HEK293 (cell line): ENCODE results near the gene TRAF7.
"Not testable (repeated sequence)": the region's sequence is repeated elsewhere in the genome, so short reads cannot be mapped to it uniquely, and the experiment has no call there.

ENCODE experiments used
- BCL11B ChIP-seq: fragments of 450-650 bp; formaldehyde crosslinking; IDR thresholded peaks from 2 replicates; pipeline ENCODE4 v1.5.1; 2016; ENCODE audit warnings: low read depth, missing biosample characterization, missing genetic modification characterization
- MZF1 ChIP-seq: fragments of 450-650 bp; formaldehyde crosslinking; IDR thresholded peaks from 2 replicates; pipeline ENCODE4 v1.5.1; 2017; ENCODE audit warnings: missing biosample characterization, missing genetic modification characterization, borderline replicate concordance
- SETDB1 ChIP-seq: IDR thresholded peaks from one replicate; pipeline ENCODE4 v1.6.1; 2017; ENCODE audit warnings: mild to moderate bottlenecking, low read length, moderate library complexity, mixed read lengths; ENCODE audit not compliant: insufficient read length
- ZNF10 ChIP-seq: fragments of 450-650 bp; formaldehyde crosslinking; IDR thresholded peaks from 2 replicates; pipeline ENCODE4 v1.5.1; 2017; ENCODE audit warnings: missing biosample characterization, missing genetic modification characterization
- ZNF302 ChIP-seq: fragments of 450-650 bp; formaldehyde crosslinking; IDR thresholded peaks from 2 replicates; pipeline ENCODE4 v1.5.1; 2016; ENCODE audit warnings: missing biosample characterization, missing genetic modification characterization, low read depth
- ZNF350 ChIP-seq: fragments of 450-650 bp; formaldehyde crosslinking; IDR thresholded peaks from 2 replicates; pipeline ENCODE4 v1.5.0; 2017; ENCODE audit warnings: missing biosample characterization, mild to moderate bottlenecking, missing genetic modification characterization
- ZNF423 ChIP-seq: fragments of 450-650 bp; formaldehyde crosslinking; IDR thresholded peaks from 2 replicates; pipeline ENCODE4 v1.5.1; 2016; ENCODE audit warnings: missing biosample characterization, missing genetic modification characterization
- ZNF473 ChIP-seq: fragments of 450-650 bp; formaldehyde crosslinking; IDR thresholded peaks from 2 replicates; pipeline ENCODE4 v1.5.1; 2017; ENCODE audit warnings: missing biosample characterization, missing genetic modification characterization
- ZNF596 ChIP-seq: fragments of 450-650 bp; IDR thresholded peaks from 2 replicates; pipeline ENCODE4 v1.5.0; 2018; ENCODE audit warnings: missing biosample characterization, mild to moderate bottlenecking, missing genetic modification characterization, moderate library complexity
- ZNF660 ChIP-seq: fragments of 450-650 bp; IDR thresholded peaks from 2 replicates; pipeline ENCODE4 v1.5.1; 2018; ENCODE audit warnings: missing biosample characterization, mild to moderate bottlenecking, missing genetic modification characterization
- ZNF777 ChIP-seq: fragments of 450-650 bp; formaldehyde crosslinking; IDR thresholded peaks from 2 replicates; pipeline ENCODE4 v1.5.1; 2017; ENCODE audit warnings: missing biosample characterization, missing genetic modification characterization, borderline replicate concordance
- TF ChIP-seq, protein P1 (sequence below): fragments of 450-650 bp; formaldehyde crosslinking; IDR thresholded peaks from 2 replicates; pipeline ENCODE4 v1.5.1; 2016; ENCODE audit warnings: missing biosample characterization, missing genetic modification characterization
- TF ChIP-seq, protein P2 (sequence below): fragments of 450-650 bp; formaldehyde crosslinking; IDR thresholded peaks from 2 replicates; pipeline ENCODE4 v1.5.1; 2016; ENCODE audit warnings: missing biosample characterization, missing genetic modification characterization
- TF ChIP-seq, protein P3 (sequence below): fragments of 450-650 bp; formaldehyde crosslinking; IDR thresholded peaks from 2 replicates; pipeline ENCODE4 v1.5.1; 2017; ENCODE audit warnings: missing biosample characterization, missing genetic modification characterization

DNA sequence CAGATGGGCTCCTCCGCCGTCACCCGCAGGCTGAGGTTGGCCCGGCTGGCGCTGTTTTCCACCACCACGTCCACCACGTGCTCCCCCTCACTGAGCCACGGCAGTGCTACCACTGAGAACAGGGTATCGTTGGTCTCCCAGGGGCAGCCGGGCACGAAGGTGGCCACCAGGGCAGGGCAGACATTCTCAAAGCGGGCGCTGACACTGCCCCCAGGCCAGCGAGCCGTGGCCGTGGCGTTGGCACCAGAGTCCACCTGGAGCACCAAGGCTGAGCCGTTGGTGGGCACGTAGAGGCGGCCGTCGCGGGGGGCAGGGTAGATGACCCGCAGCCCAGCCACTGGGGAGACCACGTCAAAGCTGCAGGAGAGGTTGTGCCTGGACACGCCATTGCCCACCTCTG is 41.4 kb upstream of the TRAF7 start:
- not testable (repeated sequence) for TF ChIP-seq ZNF350; BCL11B (tag by site-specific recombination); ZNF423 (tag by site-specific recombination); ZNF596 (tag by site-specific recombination); ZNF777; ZNF302 (tag by site-specific recombination); SETDB1; ZNF473 (tag by site-specific recombination); ZNF660 (tag by site-specific recombination); ZNF10 (tag by site-specific recombination); MZF1 (tag by site-specific recombination)
- TF ChIP-seq, protein P1, sequence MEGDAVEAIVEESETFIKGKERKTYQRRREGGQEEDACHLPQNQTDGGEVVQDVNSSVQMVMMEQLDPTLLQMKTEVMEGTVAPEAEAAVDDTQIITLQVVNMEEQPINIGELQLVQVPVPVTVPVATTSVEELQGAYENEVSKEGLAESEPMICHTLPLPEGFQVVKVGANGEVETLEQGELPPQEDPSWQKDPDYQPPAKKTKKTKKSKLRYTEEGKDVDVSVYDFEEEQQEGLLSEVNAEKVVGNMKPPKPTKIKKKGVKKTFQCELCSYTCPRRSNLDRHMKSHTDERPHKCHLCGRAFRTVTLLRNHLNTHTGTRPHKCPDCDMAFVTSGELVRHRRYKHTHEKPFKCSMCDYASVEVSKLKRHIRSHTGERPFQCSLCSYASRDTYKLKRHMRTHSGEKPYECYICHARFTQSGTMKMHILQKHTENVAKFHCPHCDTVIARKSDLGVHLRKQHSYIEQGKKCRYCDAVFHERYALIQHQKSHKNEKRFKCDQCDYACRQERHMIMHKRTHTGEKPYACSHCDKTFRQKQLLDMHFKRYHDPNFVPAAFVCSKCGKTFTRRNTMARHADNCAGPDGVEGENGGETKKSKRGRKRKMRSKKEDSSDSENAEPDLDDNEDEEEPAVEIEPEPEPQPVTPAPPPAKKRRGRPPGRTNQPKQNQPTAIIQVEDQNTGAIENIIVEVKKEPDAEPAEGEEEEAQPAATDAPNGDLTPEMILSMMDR: not testable (repeated sequence)
- TF ChIP-seq, protein P2, sequence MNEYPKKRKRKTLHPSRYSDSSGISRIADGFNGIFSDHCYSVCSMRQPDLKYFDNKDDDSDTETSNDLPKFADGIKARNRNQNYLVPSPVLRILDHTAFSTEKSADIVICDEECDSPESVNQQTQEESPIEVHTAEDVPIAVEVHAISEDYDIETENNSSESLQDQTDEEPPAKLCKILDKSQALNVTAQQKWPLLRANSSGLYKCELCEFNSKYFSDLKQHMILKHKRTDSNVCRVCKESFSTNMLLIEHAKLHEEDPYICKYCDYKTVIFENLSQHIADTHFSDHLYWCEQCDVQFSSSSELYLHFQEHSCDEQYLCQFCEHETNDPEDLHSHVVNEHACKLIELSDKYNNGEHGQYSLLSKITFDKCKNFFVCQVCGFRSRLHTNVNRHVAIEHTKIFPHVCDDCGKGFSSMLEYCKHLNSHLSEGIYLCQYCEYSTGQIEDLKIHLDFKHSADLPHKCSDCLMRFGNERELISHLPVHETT: not testable (repeated sequence)
- TF ChIP-seq, protein P3, sequence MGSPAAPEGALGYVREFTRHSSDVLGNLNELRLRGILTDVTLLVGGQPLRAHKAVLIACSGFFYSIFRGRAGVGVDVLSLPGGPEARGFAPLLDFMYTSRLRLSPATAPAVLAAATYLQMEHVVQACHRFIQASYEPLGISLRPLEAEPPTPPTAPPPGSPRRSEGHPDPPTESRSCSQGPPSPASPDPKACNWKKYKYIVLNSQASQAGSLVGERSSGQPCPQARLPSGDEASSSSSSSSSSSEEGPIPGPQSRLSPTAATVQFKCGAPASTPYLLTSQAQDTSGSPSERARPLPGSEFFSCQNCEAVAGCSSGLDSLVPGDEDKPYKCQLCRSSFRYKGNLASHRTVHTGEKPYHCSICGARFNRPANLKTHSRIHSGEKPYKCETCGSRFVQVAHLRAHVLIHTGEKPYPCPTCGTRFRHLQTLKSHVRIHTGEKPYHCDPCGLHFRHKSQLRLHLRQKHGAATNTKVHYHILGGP (tag by site-specific recombination): not testable (repeated sequence)
